GM10266 (cell line): ENCODE measurements around the gene KLF8.
A peak's percentile ranks its signal among the peaks of the same experiment; 100 is the strongest.

Source experiments
- DNase-seq: peaks from one replicate; pipeline ENCODE4 v3.0.0; 2012; ENCODE audit errors: extremely low spot score
- TF ChIP-seq, protein P1 (sequence below): IDR thresholded peaks from 2 replicates; pipeline ENCODE4 v1.5.1; 2012; ENCODE audit warnings: mild to moderate bottlenecking, low read depth; ENCODE audit not compliant: control insufficient read depth, insufficient read depth; ENCODE audit errors: missing control alignments

The KLF8 gene

GRCh38 chrX:56226980-56227379 lies 5.2 kb upstream of the KLF8 start:
- TF ChIP-seq, protein P1, sequence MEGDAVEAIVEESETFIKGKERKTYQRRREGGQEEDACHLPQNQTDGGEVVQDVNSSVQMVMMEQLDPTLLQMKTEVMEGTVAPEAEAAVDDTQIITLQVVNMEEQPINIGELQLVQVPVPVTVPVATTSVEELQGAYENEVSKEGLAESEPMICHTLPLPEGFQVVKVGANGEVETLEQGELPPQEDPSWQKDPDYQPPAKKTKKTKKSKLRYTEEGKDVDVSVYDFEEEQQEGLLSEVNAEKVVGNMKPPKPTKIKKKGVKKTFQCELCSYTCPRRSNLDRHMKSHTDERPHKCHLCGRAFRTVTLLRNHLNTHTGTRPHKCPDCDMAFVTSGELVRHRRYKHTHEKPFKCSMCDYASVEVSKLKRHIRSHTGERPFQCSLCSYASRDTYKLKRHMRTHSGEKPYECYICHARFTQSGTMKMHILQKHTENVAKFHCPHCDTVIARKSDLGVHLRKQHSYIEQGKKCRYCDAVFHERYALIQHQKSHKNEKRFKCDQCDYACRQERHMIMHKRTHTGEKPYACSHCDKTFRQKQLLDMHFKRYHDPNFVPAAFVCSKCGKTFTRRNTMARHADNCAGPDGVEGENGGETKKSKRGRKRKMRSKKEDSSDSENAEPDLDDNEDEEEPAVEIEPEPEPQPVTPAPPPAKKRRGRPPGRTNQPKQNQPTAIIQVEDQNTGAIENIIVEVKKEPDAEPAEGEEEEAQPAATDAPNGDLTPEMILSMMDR, result no peak
- no peak for DNase-seq

- no peak for DNase-seq
- TF ChIP-seq, protein P1, result no peak
Observed at GRCh38 chrX:56228914-56229313, 3.2 kb upstream of the KLF8 start.

GRCh38 chrX:56231537-56232090 lies 542 bp upstream of the KLF8 start:
- DNase-seq, result no peak
- TF ChIP-seq, protein P1, result no peak

DNA sequence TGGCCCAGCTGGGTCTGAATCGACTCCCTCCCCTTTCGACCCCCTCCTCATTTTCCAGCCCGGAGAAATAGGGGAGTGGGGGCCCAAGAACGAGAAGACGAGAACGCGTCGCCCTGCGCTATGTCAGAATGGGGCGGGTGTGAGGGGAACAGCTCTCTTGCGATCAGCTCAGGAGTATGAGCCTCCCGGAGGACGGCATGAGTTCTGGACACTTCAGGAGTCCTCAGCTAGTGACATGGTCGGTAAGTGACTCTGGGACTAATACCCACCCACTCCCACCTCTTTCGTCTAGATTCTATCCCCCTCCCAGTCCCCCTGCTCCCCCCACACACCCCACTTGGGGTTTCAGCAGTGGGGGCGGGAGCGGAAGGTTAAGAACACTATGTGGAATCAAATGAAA lies 944 bp downstream of the KLF8 start:
- no peak for DNase-seq
- TF ChIP-seq, protein P1, result no peak

DNA sequence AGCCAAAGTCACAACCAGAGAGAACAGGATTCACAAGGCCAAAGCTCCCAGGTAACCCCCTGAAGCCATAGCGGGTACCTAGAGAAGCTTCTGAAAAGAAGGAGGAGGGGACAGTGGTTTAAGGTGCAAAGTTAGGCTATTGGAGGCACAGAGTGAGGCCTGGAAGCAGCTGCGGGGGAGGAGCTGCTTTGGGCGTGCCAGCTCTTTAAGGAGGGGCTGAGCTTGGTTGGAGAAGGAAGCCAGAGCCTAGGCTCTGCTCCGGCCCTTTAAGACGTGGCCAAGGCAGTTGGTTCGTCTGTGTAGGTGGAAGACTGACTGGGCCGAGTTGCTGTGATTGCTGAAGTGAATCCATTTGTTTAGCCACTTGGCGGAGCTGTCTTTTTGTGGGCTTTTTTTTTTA lies 1.5 kb downstream of the KLF8 start:
- DNase-seq, result peak; percentile 27
- TF ChIP-seq, protein P1, result peak; percentile 29

- TF ChIP-seq, protein P1, result peak; percentile 57
- DNase-seq, result peak; percentile 24
Observed at GRCh38 chrX:56248492-56248891, 16.3 kb downstream of the KLF8 start.

- DNase-seq, result no peak
- TF ChIP-seq, protein P1, result no peak
Observed at GRCh38 chrX:56253832-56254703, 21.9 kb downstream of the KLF8 start.
